ENCODE data around the gene PCCA. TPM values are rescaled to one million over a fixed set of nuclear protein-coding genes. Genes with fewer than 3 reads are reported as not detected.
A peak's percentile ranks its signal among the peaks of the same experiment; 100 is the strongest.

Gene PCCA
- total and polyA plus RNA-seq, 3 experiments from 2014 or later: 6.1 to 9.5 (median 6.2) TPM

DNA sequence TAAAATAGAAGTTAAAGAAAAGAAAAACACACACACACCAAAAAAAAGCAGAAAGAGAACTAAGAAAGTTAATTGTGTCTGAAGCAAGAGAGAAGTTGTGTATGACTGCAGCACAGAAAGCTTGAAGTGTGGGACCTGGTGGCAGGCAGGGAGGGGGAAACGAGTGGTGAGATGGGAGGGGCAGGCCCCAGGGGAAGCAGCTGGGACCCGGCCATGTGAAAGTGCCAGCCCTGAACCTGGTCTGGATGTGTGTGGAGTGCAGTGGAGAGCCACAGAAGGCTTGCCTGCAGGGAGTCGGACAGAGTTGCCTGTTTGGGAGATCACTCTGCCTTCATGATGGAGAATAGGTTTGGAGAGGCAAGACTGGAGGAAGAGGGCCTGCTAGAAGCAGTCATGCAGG is 300.7 kb downstream of the PCCA start:
- Mint-ChIP-seq H3K9me3 (no peaks in the 10 kb centered on the region), H3K27ac (no peak overlapping the region), H3K4me1 (peaks cover 9 to 18% (median 18%) of the 10 kb centered on the region in 3 donors), H3K4me3 (no peak overlapping the region), H3K27me3 (no peaks in the 10 kb centered on the region), H3K36me3 (peaks cover 2 to 25% (median 9%) of the 10 kb centered on the region in 3 donors)
- DNase-seq: no peak
- Histone ChIP-seq H3K4me1 (ENCODE audit: insufficient read depth, low read length) (no peaks in the 10 kb centered on the region), H3K27ac (ENCODE audit: low read depth, low read length) (no peak overlapping the region), H3K36me3 (ENCODE audit: insufficient read depth, low read length) (no peaks in the 10 kb centered on the region), H3K9me3 (ENCODE audit: low read length) (no peaks in the 10 kb centered on the region), H3K27me3 (ENCODE audit: insufficient read depth, low read length, poor library complexity, severe bottlenecking) (no peaks in the 10 kb centered on the region), H3K4me3 (ENCODE audit: low read length) (no peak overlapping the region)
- ChIA-PET POLR2A (no interaction called here), CTCF (no interaction called here)

DNA sequence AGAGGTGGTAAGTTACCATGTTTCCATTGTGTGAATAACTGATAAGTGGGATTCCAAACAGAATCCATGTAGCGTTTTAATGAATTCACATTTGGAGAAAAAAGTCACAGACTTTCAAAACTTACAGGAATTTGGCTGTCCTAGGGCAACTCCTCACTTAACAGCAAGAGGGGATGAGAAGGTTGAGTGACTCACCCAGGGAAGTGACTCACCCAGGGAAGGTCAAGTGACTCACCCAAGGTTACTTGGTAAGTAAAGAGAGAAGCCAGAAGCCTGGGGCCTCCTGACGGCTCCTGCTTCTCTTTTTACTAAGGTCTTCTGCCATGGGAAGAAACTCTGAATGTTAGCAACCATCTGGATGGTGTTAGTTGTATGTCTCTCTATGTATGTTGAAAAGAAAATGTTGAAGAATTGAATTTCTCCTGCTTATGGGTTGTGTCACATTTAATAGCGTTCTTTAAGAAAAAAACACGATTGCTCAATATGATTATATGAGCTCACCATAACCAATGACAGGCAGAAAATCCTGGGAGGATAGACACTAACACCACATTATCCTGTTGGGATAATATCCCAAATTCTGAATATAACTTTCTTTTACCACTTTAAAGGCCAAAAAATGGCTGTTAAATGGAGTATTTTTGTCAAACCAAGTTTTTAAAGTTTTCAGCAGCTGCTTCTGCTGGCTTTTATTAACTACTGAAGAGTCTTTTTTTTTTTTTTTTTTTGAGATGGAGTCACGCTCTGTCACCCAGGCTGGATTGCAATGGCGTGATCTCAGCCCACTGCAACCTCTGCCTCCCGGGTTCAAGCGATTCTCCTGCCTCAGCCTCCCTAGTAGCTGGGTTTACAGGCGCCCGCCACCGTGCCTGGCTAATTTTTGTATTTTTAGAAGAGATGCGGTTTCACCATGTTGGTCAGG is 304.1 kb downstream of the PCCA start:
- ChIA-PET POLR2A (no interaction called here), CTCF (no interaction called here)

DNA sequence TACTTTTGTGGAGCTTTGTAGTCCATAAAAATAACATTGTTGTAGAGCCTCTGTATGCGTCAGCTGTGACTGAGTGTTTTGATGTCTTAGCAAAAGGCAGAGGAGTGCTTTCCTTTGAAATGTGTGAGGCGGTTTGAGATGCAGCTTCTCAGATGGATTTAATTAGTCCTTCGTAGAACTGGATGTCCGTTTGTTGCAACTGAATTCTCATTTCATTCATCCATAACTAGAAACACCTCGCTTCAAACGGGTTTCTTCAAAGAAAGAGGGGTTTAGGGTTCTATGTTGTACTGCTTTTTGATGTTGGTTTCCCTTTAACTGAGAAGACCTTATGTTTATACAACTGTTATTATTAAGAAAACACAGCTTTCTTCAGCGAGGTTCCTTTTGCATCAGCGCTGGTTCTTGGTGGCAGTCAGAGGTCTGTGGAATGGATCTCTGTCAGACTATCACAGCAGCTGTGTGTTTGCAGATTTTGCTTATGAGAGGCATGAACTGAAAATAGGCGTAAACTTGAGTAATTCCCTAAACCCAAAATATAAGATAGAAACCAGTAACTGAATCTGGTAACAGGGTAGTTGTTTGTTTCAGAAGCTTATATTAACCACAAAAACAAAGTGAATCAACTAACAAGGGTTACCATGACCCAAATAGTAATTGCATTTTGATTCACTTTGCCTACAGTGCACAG is 305.3 kb downstream of the PCCA start:
- DNase-seq: no peak
- H3K4me1 Mint-ChIP-seq: peaks cover 9 to 21% (median 18%) of the 10 kb centered on the region in 3 donors
- Histone ChIP-seq H3K27me3 (ENCODE audit: insufficient read depth, low read length, poor library complexity, severe bottlenecking) (no peaks in the 10 kb centered on the region), H3K9me3 (ENCODE audit: low read length) (no peaks in the 10 kb centered on the region), H3K36me3 (ENCODE audit: insufficient read depth, low read length) (no peaks in the 10 kb centered on the region), H3K4me3 (ENCODE audit: low read length) (no peak overlapping the region), H3K4me1 (ENCODE audit: insufficient read depth, low read length) (no peaks in the 10 kb centered on the region), H3K27ac (ENCODE audit: low read depth, low read length) (no peak overlapping the region)
- H3K27ac Mint-ChIP-seq: no peak overlapping the region
- ChIA-PET CTCF (no interaction called here), POLR2A (no interaction called here)
- no peak overlapping the region for H3K4me3 Mint-ChIP-seq
- H3K36me3 Mint-ChIP-seq: peaks cover 0 to 14% (median 0%) of the 10 kb centered on the region in 3 donors
- H3K9me3 Mint-ChIP-seq: no peaks in the 10 kb centered on the region
- no peaks in the 10 kb centered on the region for H3K27me3 Mint-ChIP-seq

More for the DNA sequence above, 304.1 kb downstream of the PCCA start:
- peaks cover 0 to 14% (median 0%) of the 10 kb centered on the region in 3 donors for H3K36me3 Mint-ChIP-seq
- H3K9me3 ChIP-seq (ENCODE audit: low read length): no peaks in the 10 kb centered on the region
- no peaks in the 10 kb centered on the region for H3K27me3 Mint-ChIP-seq
- no peak overlapping the region for H3K4me3 ChIP-seq (ENCODE audit: low read length)
- H3K4me1 Mint-ChIP-seq: peaks cover 9 to 21% (median 18%) of the 10 kb centered on the region in 3 donors
- no peaks in the 10 kb centered on the region for H3K9me3 Mint-ChIP-seq
- DNase-seq: peak in 2 of 5 donors; percentile 1 to 51
- H3K27ac ChIP-seq (ENCODE audit: low read depth, low read length): no peak overlapping the region
- H3K36me3 ChIP-seq (ENCODE audit: insufficient read depth, low read length): no peaks in the 10 kb centered on the region
- H3K27me3 ChIP-seq (ENCODE audit: insufficient read depth, low read length, poor library complexity, severe bottlenecking): no peaks in the 10 kb centered on the region
- H3K4me1 ChIP-seq (ENCODE audit: insufficient read depth, low read length): no peaks in the 10 kb centered on the region
- peak overlapping the region in 1 of 8 donors; percentile 9 for H3K27ac Mint-ChIP-seq
- H3K4me3 Mint-ChIP-seq: no peak overlapping the region

DNA sequence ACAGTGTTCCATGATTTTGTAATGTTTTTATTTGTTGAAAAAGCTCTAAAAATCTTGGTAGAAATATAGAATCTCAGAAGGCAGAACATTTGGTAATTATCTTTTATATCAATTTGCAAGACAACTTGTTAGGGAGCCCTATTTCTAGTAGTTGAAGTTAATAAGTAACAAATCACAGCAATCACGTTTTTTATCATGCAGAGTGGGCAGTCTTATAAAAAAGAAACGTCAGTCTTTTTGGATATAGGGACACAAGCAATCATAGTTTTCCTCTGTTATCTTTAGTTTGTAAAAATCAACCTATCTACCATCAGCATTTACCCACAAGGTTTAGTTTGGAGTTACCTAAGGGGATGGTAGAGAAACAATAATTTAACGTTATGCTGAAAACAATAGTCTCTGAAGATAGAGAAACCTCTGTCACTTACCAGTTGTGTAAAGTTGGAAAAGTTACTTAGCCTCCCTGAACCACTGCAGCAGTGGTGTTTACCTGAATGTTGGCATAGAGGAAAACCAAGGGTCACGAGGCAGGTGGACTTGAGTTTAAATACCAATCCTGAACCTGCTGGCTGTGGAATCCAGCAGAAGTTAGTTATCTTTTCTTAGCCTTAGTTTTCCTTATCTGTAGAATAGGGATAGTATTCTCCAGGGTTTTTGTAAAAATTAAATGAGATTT is 306.9 kb downstream of the PCCA start:
- no peak for DNase-seq
- CTCF ChIA-PET: no interaction called here
- Histone ChIP-seq H3K4me3 (ENCODE audit: low read length) (no peak overlapping the region), H3K27ac (ENCODE audit: low read depth, low read length) (no peak overlapping the region), H3K36me3 (ENCODE audit: insufficient read depth, low read length) (no peaks in the 10 kb centered on the region), H3K4me1 (ENCODE audit: insufficient read depth, low read length) (no peaks in the 10 kb centered on the region), H3K27me3 (ENCODE audit: insufficient read depth, low read length, poor library complexity, severe bottlenecking) (no peaks in the 10 kb centered on the region), H3K9me3 (ENCODE audit: low read length) (no peaks in the 10 kb centered on the region)
- no peak overlapping the region for H3K27ac Mint-ChIP-seq
- peaks cover 0 to 9% (median 0%) of the 10 kb centered on the region in 5 donors for H3K9me3 Mint-ChIP-seq
- H3K4me1 Mint-ChIP-seq: peaks cover 9 to 21% (median 18%) of the 10 kb centered on the region in 3 donors
- no peak overlapping the region for H3K4me3 Mint-ChIP-seq
- no peaks in the 10 kb centered on the region for H3K27me3 Mint-ChIP-seq
- H3K36me3 Mint-ChIP-seq: peaks cover 3 to 30% (median 6%) of the 10 kb centered on the region in 3 donors
- POLR2A ChIA-PET: no interaction called here

DNA sequence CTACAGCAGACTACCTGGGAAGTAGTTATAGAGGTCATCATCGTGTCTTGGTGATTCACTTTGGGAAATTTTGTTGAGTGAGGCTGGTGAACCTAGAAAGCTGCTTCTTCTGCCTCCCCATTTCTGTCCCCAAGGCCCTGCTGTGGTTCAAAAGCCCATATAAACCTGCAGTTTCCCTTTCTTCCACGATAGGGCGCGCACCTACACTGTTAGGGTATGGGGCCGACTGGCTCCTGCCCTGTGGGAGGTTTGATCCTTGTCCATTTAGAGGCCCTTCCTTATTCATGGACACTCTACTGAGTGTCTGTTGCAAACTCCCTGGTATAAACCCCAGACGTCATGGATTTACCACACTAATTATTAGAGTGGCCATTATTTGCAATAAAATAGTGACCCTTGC is 307.9 kb downstream of the PCCA start:
- Histone ChIP-seq H3K27me3 (ENCODE audit: insufficient read depth, low read length, poor library complexity, severe bottlenecking) (no peaks in the 10 kb centered on the region), H3K36me3 (ENCODE audit: insufficient read depth, low read length) (no peaks in the 10 kb centered on the region), H3K27ac (ENCODE audit: low read depth, low read length) (no peak overlapping the region), H3K4me3 (ENCODE audit: low read length) (no peak overlapping the region), H3K9me3 (ENCODE audit: low read length) (no peaks in the 10 kb centered on the region), H3K4me1 (ENCODE audit: insufficient read depth, low read length) (no peaks in the 10 kb centered on the region)
- H3K36me3 Mint-ChIP-seq: peaks cover 6 to 36% (median 8%) of the 10 kb centered on the region in 3 donors
- DNase-seq: no peak
- POLR2A ChIA-PET: no interaction called here
- peaks cover 0 to 14% (median 4%) of the 10 kb centered on the region in 5 donors for H3K9me3 Mint-ChIP-seq
- CTCF ChIA-PET: no interaction called here
- H3K4me3 Mint-ChIP-seq: no peak overlapping the region
- H3K27me3 Mint-ChIP-seq: no peaks in the 10 kb centered on the region
- H3K4me1 Mint-ChIP-seq: peaks cover 9 to 21% (median 18%) of the 10 kb centered on the region in 3 donors
- H3K27ac Mint-ChIP-seq: no peak overlapping the region

DNA sequence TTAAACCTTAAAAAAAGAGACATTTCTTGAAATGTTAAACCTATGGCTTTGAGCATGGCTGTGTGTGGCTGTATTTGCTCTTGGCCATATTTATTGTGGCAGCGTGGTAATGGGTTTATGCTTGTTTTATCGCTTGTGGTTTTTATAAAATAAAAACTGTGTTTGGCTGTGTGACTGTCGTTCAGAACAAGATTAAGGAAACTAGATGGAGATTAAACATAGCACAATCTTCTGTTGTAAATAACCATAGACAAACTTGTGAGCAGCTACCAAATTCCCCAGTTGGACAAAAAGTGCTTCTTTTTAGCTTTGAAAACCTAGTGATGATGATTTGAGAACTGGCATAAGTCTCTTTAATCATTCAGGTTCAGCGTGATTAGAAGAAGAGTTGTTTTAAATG is 308.7 kb downstream of the PCCA start:
- no peak overlapping the region for H3K27ac ChIP-seq (ENCODE audit: low read depth, low read length)
- H3K27me3 ChIP-seq (ENCODE audit: insufficient read depth, low read length, poor library complexity, severe bottlenecking): no peaks in the 10 kb centered on the region
- H3K4me1 ChIP-seq (ENCODE audit: insufficient read depth, low read length): no peaks in the 10 kb centered on the region
- H3K27me3 Mint-ChIP-seq: no peaks in the 10 kb centered on the region
- peaks cover 11 to 38% (median 11%) of the 10 kb centered on the region in 3 donors for H3K36me3 Mint-ChIP-seq
- H3K4me1 Mint-ChIP-seq: peaks cover 4 to 17% (median 15%) of the 10 kb centered on the region in 3 donors
- H3K4me3 ChIP-seq (ENCODE audit: low read length): no peak overlapping the region
- CTCF ChIA-PET: no interaction called here
- peaks cover 4 to 19% (median 8%) of the 10 kb centered on the region in 5 donors for H3K9me3 Mint-ChIP-seq
- H3K36me3 ChIP-seq (ENCODE audit: insufficient read depth, low read length): no peaks in the 10 kb centered on the region
- DNase-seq: no peak
- POLR2A ChIA-PET: no interaction called here
- H3K9me3 ChIP-seq (ENCODE audit: low read length): no peaks in the 10 kb centered on the region
- no peak overlapping the region for H3K27ac Mint-ChIP-seq
- H3K4me3 Mint-ChIP-seq: no peak overlapping the region

DNA sequence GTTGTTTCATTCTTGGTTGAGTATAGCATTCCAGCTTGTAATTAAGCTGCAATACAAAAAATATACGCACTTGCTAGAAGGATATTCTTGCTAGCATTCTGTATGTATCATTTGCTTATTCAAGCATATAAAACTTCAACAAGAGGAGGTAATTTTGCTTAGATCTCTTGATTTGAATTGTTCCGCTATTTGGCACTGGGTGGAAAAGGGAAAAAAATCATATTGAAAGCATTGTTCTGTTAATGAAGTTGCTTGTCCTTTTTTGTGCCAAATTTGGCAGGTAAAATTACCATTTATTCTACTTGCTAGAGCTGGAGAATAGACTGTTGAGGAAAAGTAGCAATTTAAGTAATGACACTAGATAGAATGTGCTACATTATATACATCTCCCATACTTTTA is 309.5 kb downstream of the PCCA start:
- H3K27ac Mint-ChIP-seq: no peak overlapping the region
- no peak overlapping the region for H3K4me3 Mint-ChIP-seq
- Histone ChIP-seq H3K9me3 (ENCODE audit: low read length) (peaks cover 2% of the 10 kb centered on the region), H3K4me3 (ENCODE audit: low read length) (no peak overlapping the region), H3K27me3 (ENCODE audit: insufficient read depth, low read length, poor library complexity, severe bottlenecking) (no peaks in the 10 kb centered on the region), H3K4me1 (ENCODE audit: insufficient read depth, low read length) (no peaks in the 10 kb centered on the region), H3K36me3 (ENCODE audit: insufficient read depth, low read length) (no peaks in the 10 kb centered on the region), H3K27ac (ENCODE audit: low read depth, low read length) (no peak overlapping the region)
- no peak for DNase-seq
- peaks cover 3 to 16% (median 10%) of the 10 kb centered on the region in 3 donors for H3K4me1 Mint-ChIP-seq
- H3K27me3 Mint-ChIP-seq: no peaks in the 10 kb centered on the region
- ChIA-PET POLR2A (no interaction called here), CTCF (no interaction called here)
- H3K9me3 Mint-ChIP-seq: peaks cover 4 to 26% (median 15%) of the 10 kb centered on the region in 5 donors
- H3K36me3 Mint-ChIP-seq: peaks cover 17 to 45% (median 18%) of the 10 kb centered on the region in 3 donors

DNA sequence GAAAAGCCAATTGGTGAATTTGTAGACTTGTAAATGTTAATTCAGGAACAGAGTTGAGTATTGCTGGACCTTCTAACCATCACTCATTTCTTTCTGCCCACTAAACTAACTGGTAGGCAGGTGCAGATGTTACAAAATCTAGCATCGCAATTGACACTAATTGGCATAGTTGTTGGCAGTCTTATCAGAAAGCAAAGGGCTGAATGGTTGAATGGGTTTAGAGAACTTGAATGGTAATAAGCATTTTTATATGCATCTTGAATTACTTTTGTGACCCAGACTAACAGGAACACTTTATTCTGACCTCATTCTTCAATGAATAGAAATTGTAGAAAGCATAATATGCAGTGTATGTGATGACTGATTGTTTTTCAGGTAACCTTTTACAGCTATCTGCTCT is 310.6 kb downstream of the PCCA start:
- Mint-ChIP-seq H3K36me3 (peaks cover 23 to 54% (median 27%) of the 10 kb centered on the region in 3 donors), H3K4me1 (peaks cover 0 to 9% (median under 1%) of the 10 kb centered on the region in 3 donors), H3K9me3 (peaks cover 9 to 37% (median 26%) of the 10 kb centered on the region in 5 donors), H3K27me3 (no peaks in the 10 kb centered on the region), H3K4me3 (no peak overlapping the region), H3K27ac (no peak overlapping the region)
- no peaks in the 10 kb centered on the region for H3K36me3 ChIP-seq (ENCODE audit: insufficient read depth, low read length)
- H3K4me1 ChIP-seq (ENCODE audit: insufficient read depth, low read length): no peaks in the 10 kb centered on the region
- H3K27me3 ChIP-seq (ENCODE audit: insufficient read depth, low read length, poor library complexity, severe bottlenecking): no peaks in the 10 kb centered on the region
- H3K27ac ChIP-seq (ENCODE audit: low read depth, low read length): no peak overlapping the region
- ChIA-PET POLR2A (no interaction called here), CTCF (no interaction called here)
- peaks cover 6% of the 10 kb centered on the region for H3K9me3 ChIP-seq (ENCODE audit: low read length)
- DNase-seq: no peak
- H3K4me3 ChIP-seq (ENCODE audit: low read length): no peak overlapping the region
